Endothelial cell of umbilical vein (primary cell): Measurements from ENCODE around the gene ZNF629. TPM values are rescaled to one million over a fixed set of nuclear protein-coding genes. Genes with fewer than 3 reads are reported as not detected.

ENCODE experiments used
- BruUV-seq: library from RNA; stranded (reverse); fragments of 400-500 nt; replicated peaks from 2 replicates; lab custom pipeline; 2021; lab: Mats Ljungman, UMichigan
- CTCF ChIA-PET: fragments of 300-600, 350-600 bp; sonication (Branson Sonifier 250); formaldehyde crosslinking; loops from one replicate; lab custom pipeline; 2021; ENCODE audit warnings: antibody characterized with exemption, inconsistent platforms; lab: Charles Lee
- POLR2A ChIA-PET: fragments of 300-600, 350-600 bp; sonication (Branson Sonifier 250); formaldehyde crosslinking; loops from one replicate; lab custom pipeline; 2021; ENCODE audit warnings: antibody characterized with exemption, inconsistent platforms; lab: Charles Lee
- DNase-seq: peaks from one replicate; pipeline ENCODE4 v3.0.0-alpha.2; 2011; ENCODE audit warnings: low read depth, low spot score
- FAIRE-seq: peaks from 2 replicates; lab custom pipeline; 2011; peaks lifted over from hg19 to GRCh38; lab: Jason Lieb, UNC
- H2AFZ ChIP-seq: 2 replicates; pipeline ENCODE4 v1.6.0; 2012; ENCODE audit warnings: low read depth, low read length, control low read depth, inconsistent platforms
- H3K27ac ChIP-seq: 2 replicates; pipeline ENCODE4 v1.5.1; 2011; ENCODE audit warnings: low read depth, mild to moderate bottlenecking, control low read depth, low read length, moderate library complexity; ENCODE audit not compliant: insufficient read depth
- H3K27me3 ChIP-seq, 2 experiments: 2 replicates each; pipeline versions ENCODE4 v1.6.0 to v1.6.1; 2011; ENCODE audit warnings: low read length in 2 of 2, mixed read lengths in 1 of 2; ENCODE audit not compliant: control insufficient read depth in 2 of 2, insufficient read depth in 2 of 2
- H3K36me3 ChIP-seq, 2 experiments: 2 replicates in 1 of 2; 3 replicates in 1 of 2; pipeline ENCODE4 v1.5.1; 2011; ENCODE audit warnings: low read length in 2 of 2, mild to moderate bottlenecking in 1 of 2, moderate library complexity in 1 of 2; ENCODE audit not compliant: control insufficient read depth in 2 of 2, insufficient read depth in 2 of 2; ENCODE audit errors: extremely low read depth in 1 of 2
- H3K4me1 ChIP-seq: 3 replicates; pipeline ENCODE4 v1.5.1; 2011; ENCODE audit warnings: mild to moderate bottlenecking, low read length; ENCODE audit not compliant: control insufficient read depth, insufficient read depth; ENCODE audit errors: extremely low read depth
- H3K4me2 ChIP-seq: 2 replicates; pipeline ENCODE4 v1.6.1; 2011; ENCODE audit warnings: low read length, control low read depth, mixed read lengths; ENCODE audit not compliant: insufficient read depth
- H3K4me3 ChIP-seq, 3 experiments: fragments of 200-600 bp in 1 of 3; sonication (generic), shearing (Covaris generic) in 1 of 3; replicated peaks in 1 of 3; 2 replicates each; pipeline ENCODE4 v1.5.1; 2011 to 2016; ENCODE audit warnings: control low read depth in 3 of 3, low read length in 3 of 3, mild to moderate bottlenecking in 2 of 3, inconsistent platforms in 1 of 3, low read depth in 1 of 3, moderate library complexity in 1 of 3; ENCODE audit not compliant: insufficient read depth in 1 of 3
- H3K79me2 ChIP-seq: 2 replicates; pipeline ENCODE4 v1.6.0; 2012; ENCODE audit warnings: low read length, inconsistent platforms; ENCODE audit not compliant: control insufficient read depth, insufficient read depth
- H3K9ac ChIP-seq: replicated peaks from 2 replicates; pipeline ENCODE3; 2011; ENCODE audit warnings: low read length, control low read depth; ENCODE audit not compliant: insufficient read depth; ENCODE audit errors: extremely low read depth
- H3K9me1 ChIP-seq: replicated peaks from 3 replicates; pipeline ENCODE4 v1.6.0; 2011; ENCODE audit warnings: mild to moderate bottlenecking, low read length; ENCODE audit not compliant: control insufficient read depth, insufficient read depth; ENCODE audit errors: extremely low read depth
- H3K9me3 ChIP-seq: replicated peaks from 2 replicates; pipeline ENCODE4 v1.5.1; 2012; ENCODE audit warnings: low read length, inconsistent platforms; ENCODE audit not compliant: control insufficient read depth, insufficient read depth
- H4K20me1 ChIP-seq: replicated peaks from 2 replicates; pipeline ENCODE3; 2011; ENCODE audit warnings: mild to moderate bottlenecking, low read length; ENCODE audit not compliant: control insufficient read depth, insufficient read depth; ENCODE audit errors: extremely low read depth
- EZH2 ChIP-seq: IDR thresholded peaks from 2 replicates; pipeline ENCODE4 v1.6.1; 2012; ENCODE audit warnings: borderline replicate concordance, low read depth, mild to moderate bottlenecking, moderate library complexity, low read length, inconsistent platforms; ENCODE audit not compliant: severe bottlenecking
- FOS ChIP-seq: IDR thresholded peaks from 2 replicates; pipeline ENCODE4 v1.6.1; 2011; ENCODE audit warnings: mild to moderate bottlenecking, low read length, moderate library complexity, borderline replicate concordance; ENCODE audit not compliant: insufficient read depth
- GATA2 ChIP-seq: IDR thresholded peaks from 2 replicates; pipeline ENCODE4 v1.7.0; 2011; ENCODE audit warnings: low read depth, mild to moderate bottlenecking, moderate library complexity, mixed read lengths, low read length; ENCODE audit not compliant: insufficient read length, insufficient read depth
- JUN ChIP-seq: IDR thresholded peaks from 2 replicates; pipeline ENCODE4 v1.6.1; 2011; ENCODE audit warnings: borderline replicate concordance, low read depth; ENCODE audit not compliant: insufficient read length, insufficient read depth
- MYC ChIP-seq: IDR thresholded peaks from one replicate; pipeline ENCODE4 v1.6.1; 2011; ENCODE audit warnings: mild to moderate bottlenecking, low read depth, low read length
- POLR2A ChIP-seq: IDR thresholded peaks from 2 replicates; pipeline ENCODE4 v1.6.1; 2012; ENCODE audit warnings: low read depth, mild to moderate bottlenecking, control low read depth, low read length
- POLR2AphosphoS5 ChIP-seq: IDR thresholded peaks from 2 replicates; pipeline ENCODE4 v1.6.1; 2012; ENCODE audit warnings: low read depth, mild to moderate bottlenecking, control low read depth, low read length, moderate library complexity; ENCODE audit not compliant: insufficient read depth
- dilution Hi-C: fragments of 300-500 bp; cut with MboI; formaldehyde crosslinking; loops from one replicate; pipeline ENCODE4 v1.15.0; 2019; ENCODE audit warnings: low sequenced_read_pairs; ENCODE audit not compliant: extremely low pct_ligation_motif_present
- intact Hi-C: fragments of 100-400 bp; cut with micrococcal nuclease; formaldehyde crosslinking; loops from one replicate; pipeline ENCODE4 v1.10.0; 2022
- polyA plus RNA-seq, 4 experiments: library from polyadenylated mRNA; depleted of rRNA in 3 of 4; stranded (reverse) in 3 of 4; unstranded in 1 of 4; fragments of >200 nt; gene quantifications; 2 replicates each; pipeline versions ENCODE4 v1.2.1 to v1.2.3, GENCODE V29; 2011 to 2012; ENCODE audit warnings: missing spikeins in 1 of 4
- total RNA-seq: library from RNA; stranded (reverse); gene quantifications from 2 replicates; pipeline ENCODE4 v1.2.3, GENCODE V29; 2021
- TF ChIP-seq, protein P1 (sequence below): IDR thresholded peaks from 2 replicates; pipeline ENCODE4 v1.6.1; 2011; ENCODE audit not compliant: insufficient read depth, insufficient read length
- TF ChIP-seq, protein P2 (sequence below), 2 donors: IDR thresholded peaks; 1 replicate in 1 of 2; 2 replicates in 1 of 2; pipeline ENCODE4 v1.5.1; 2011; ENCODE audit warnings: low read length in 2 of 2, mild to moderate bottlenecking in 2 of 2, moderate library complexity in 2 of 2, control low read depth in 1 of 2, inconsistent platforms in 1 of 2, low read depth in 1 of 2; ENCODE audit not compliant: insufficient read depth in 1 of 2; ENCODE audit errors: extremely low read depth in 1 of 2

ZNF629 gene
- total and polyA plus RNA-seq, 2 donors (not counting 3 experiments of a cell fraction or from before 2014, with no cell fraction given): 5.2 to 11.2 TPM

DNA sequence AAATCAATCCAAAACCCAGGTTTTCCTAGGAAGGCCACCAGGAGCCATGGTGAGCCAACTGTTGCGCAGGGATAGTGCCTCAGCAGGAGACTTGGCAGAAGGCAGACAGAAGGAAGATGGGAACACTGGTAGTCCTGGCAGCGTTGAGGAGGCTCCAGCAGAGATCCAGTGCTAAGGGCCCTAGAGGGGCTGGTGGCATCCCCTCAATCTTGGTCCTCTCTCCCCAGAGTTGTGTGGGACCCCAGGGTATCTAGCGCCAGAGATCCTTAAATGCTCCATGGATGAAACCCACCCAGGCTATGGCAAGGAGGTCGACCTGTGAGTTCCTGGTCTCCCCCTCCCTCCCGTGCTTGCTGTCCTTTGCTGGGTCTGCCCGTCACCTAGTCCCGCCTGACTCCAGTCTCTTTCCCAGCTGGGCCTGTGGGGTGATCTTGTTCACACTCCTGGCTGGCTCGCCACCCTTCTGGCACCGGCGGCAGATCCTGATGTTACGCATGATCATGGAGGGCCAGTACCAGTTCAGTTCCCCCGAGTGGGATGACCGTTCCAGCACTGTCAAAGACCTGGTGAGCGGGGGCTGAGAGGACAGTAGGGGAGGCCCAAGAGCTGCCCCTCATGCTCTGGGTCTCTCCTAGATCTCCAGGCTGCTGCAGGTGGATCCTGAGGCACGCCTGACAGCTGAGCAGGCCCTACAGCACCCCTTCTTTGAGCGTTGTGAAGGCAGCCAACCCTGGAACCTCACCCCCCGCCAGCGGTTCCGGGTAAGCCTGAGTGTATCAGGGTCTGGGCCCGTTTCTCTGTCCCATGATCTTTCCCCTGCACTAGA lies 30.8 kb downstream of the ZNF629 start:
- no peak overlapping the region for H3K4me2 ChIP-seq
- no peaks in the 10 kb centered on the region for H3K27me3 ChIP-seq
- DNase-seq: no peak
- H3K79me2 ChIP-seq: no peaks in the 10 kb centered on the region
- H3K9ac ChIP-seq: no peak overlapping the region
- no peaks in the 10 kb centered on the region for H3K9me1 ChIP-seq
- BruUV-seq: no TSS peak
- FAIRE-seq: no peak
- no peaks in the 10 kb centered on the region for H4K20me1 ChIP-seq
- dilution Hi-C loops (no loop called here), intact Hi-C loops (no loop called here)
- peaks cover 3 to 26% of the 10 kb centered on the region in 2 experiments for H3K36me3 ChIP-seq
- no peaks in the 10 kb centered on the region for H3K9me3 ChIP-seq
- H3K27ac ChIP-seq: no peak overlapping the region
- H2AFZ ChIP-seq: no peak overlapping the region
- H3K4me1 ChIP-seq: peaks cover 4% of the 10 kb centered on the region
- ChIA-PET CTCF (no interaction called here), POLR2A (no interaction called here)
- H3K4me3 ChIP-seq: no peak overlapping the region
- TF ChIP-seq GATA2 (no peak), POLR2A (no peak), EZH2 (no peak), JUN (no peak), MYC (no peak), POLR2AphosphoS5 (no peak), FOS (no peak)
- TF ChIP-seq, protein P1, sequence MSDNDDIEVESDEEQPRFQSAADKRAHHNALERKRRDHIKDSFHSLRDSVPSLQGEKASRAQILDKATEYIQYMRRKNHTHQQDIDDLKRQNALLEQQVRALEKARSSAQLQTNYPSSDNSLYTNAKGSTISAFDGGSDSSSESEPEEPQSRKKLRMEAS: no peak
- TF ChIP-seq, protein P2, sequence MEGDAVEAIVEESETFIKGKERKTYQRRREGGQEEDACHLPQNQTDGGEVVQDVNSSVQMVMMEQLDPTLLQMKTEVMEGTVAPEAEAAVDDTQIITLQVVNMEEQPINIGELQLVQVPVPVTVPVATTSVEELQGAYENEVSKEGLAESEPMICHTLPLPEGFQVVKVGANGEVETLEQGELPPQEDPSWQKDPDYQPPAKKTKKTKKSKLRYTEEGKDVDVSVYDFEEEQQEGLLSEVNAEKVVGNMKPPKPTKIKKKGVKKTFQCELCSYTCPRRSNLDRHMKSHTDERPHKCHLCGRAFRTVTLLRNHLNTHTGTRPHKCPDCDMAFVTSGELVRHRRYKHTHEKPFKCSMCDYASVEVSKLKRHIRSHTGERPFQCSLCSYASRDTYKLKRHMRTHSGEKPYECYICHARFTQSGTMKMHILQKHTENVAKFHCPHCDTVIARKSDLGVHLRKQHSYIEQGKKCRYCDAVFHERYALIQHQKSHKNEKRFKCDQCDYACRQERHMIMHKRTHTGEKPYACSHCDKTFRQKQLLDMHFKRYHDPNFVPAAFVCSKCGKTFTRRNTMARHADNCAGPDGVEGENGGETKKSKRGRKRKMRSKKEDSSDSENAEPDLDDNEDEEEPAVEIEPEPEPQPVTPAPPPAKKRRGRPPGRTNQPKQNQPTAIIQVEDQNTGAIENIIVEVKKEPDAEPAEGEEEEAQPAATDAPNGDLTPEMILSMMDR (IDR thresholded peaks at IDR 0.05; ENCODE audit: extremely low read depth in 1 of 2, insufficient read depth in 1 of 2, low read depth in 1 of 2, low read length in 2 of 2): no peak
